Eye (tissue), 1 donor: ENCODE measurements around the gene MPZL3.
"Not testable (repeated sequence)": the region's sequence is repeated elsewhere in the genome, so short reads cannot be mapped to it uniquely, and the experiment has no call there.

Experiments
- DNase-seq: peaks from one replicate; pipeline ENCODE4 v3.0.0-alpha.2; 2015

The MPZL3 gene

DNA sequence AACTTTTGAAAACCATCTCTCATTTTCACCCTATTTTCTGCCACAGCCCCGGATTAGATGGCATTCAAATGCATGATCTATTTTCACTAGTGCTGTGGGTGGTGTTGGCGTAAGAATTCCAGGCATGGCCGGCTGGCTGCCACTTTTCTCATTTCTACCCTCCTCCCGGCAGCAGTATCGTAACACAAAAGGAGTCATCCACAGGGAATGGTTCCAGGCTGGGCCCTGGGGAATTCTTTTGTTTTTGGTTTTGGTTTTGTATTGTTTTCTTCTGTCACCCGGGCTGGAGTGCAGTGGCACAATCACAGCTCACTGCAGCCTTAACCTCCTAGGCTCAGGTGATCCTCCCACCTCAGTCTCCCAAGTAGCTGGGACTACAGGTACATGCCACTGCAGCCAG lies 41.2 kb downstream of the MPZL3 start:
- no peak for DNase-seq

DNA sequence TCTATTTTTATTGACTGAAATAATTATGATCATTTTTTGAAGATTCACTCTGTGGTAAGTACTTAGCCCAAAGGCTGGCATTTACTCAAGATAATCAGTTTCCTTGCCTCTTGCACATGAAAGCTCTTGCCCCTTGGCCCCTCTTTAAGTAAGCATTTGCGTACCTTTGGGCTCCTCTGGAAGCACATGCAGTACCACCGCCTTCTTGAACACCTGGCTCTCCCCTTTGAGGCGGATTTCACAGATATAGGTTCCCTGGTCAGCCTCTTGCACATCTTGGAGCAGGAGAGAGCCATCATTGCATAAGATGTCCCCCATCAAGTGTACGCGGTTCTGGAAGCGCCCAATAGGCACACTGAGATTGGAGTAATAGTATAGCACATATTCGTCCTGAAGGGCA lies 41.8 kb downstream of the MPZL3 start:
- no peak for DNase-seq

DNA sequence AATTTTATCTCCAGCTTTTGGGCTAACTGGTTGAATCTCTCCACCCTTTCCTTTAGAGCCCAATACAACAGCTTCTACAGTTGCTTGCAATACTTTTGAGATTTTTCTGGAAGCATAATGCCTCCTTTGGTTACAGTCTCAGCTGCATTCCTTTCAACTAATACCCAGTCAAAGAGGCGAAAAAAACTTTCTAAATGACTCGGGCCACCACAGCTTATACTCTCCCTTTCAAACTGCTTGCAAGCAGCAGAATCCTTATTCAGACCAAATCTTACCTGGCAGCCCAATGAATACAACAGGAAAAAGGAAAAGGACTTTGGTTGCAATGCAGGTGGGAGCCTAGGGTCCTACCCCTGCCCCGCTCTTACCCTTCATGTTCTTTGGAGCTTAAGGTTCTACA lies 43.1 kb downstream of the MPZL3 start:
- DNase-seq: no peak

DNA sequence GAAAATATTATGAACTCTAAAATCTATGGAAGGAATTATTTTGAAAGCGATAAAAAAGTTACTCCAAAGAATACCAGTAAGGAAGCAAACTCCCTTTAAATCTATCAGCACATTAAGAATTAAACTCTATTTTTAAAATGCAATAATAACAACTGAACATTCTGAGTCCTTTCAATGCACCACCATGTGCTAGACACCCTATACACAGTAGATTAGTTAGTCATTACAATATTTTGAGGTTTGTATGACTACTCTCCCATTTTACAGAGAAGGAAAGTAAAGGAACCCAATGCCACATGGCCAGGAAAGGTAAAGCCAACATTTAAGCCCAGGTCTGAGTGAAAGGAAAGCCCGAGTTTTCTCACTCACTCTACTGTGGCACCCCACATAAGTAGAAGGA lies 45.1 kb downstream of the MPZL3 start:
- no peak for DNase-seq

DNA sequence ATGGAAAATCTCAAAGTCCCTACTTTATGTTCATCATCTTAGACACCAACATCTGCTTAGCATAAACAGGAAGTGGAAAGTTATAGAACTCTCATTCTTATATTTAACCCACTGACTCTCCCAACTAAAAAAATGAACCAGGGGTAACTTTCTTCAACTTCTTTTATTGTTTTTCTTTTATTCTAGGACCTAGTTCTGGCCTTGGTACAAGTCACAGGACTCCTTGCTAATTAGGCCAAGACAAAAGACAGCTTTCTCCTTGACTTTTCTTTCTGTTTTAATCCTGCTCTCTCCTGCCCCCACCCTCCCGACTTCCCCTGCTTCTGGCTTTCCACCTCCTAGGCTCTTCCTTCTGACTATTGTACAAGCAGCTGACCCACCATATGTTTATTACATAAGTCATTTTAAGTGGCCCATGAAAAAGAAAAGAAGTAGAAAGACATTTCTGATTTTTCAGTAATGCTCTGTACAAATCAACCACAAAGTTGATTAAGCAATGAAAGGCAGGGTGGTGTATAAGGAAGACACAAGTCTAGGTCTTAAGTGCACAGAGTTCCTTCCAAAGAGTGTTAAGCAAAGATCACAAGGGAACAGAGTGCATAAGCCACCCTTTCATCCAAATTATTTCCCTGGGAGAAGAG lies 45.7 kb downstream of the MPZL3 start:
- DNase-seq: no peak

DNA sequence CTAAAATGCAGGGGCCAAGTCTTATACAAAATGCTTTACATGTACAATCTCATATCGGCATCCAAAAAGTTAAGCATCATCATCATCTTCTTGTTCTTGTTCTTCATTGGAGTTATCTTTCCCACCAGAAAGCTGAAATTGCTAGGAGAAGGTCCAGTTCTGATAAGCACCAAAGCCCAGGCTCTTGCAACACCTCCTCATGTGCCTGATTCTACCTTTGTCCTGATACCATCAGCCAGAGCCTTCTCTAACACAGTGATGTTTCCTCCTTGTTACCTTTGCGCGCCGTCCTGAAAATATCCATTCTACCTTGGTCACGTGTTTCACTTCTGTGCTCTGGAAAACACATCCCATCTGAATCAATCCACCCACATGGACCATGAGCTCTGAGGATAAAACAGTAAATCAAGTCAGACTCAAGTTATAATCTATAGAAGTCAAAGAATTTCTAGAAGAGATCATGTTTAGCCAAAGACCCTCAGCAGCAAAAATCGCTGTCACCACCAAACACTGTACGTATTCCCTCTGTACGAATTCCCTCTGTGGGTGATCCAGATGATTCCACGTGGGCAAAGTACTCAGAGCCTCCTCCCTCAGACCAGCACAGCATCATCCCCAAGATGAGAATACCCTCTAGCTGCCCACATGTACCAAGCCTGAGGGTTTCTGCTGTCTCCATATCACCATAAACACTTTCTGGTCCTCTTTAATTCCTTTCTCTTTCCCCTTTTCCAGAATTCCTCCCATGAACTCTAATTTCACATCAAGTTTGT lies 46.4 kb downstream of the MPZL3 start:
- DNase-seq: no peak

DNA sequence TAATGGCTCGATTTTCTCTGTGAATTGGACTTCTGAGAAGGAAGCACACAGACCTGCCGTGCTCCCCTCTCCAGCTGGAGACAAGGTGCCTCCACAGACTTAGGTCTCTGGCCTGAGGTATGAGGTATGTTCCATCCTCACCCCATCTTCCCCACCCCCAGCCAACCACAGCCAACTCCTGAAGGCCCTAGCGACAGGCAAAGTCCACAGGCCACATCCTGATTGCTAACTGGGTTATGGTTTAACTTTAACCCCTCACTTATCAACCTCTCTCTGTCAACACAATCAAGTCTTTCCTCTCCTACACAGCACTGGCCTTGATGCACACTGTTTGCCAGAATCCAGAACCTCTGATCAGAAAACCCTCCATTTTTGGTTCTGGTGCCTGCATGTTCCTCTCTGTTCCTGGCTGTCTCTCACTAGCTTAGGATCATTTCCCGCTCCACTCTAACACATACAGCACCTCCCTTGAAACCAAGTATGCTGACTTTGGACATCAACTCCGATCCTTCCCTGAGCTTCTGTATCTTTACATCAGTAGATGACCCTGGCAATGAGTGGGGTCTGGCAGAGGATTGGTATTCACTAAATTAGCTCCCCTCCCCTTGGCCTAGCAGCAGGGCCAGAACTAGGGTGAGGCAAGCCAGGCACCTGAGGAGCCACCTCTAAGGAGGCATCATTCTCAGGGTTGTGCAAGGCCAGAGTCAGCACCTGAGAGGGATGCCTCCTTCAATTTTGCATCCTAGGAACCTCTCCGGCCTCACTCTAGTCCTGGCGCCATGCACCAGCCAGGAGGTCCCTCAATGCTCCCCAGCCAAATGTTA lies 49.4 kb downstream of the MPZL3 start:
- no peak for DNase-seq

DNA sequence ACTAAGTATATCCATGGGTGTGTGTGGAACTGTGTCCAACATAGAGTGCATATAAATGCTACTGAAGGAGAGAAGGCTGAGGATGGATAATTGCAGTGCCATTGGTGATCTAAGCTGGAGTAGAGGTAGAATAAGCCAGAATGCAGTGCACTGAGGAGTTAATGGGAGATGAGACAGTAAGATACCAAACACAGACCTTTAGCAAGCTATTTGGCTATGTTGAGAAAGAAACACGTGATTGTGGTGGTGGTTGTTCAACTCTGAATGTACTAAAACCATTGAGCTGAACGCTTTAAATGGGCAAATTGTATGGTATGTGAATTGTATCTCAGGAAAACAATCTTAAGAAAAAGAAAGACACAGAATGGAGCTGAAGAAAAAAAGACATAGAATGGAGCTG lies 50.2 kb downstream of the MPZL3 start:
- DNase-seq: no peak

DNA sequence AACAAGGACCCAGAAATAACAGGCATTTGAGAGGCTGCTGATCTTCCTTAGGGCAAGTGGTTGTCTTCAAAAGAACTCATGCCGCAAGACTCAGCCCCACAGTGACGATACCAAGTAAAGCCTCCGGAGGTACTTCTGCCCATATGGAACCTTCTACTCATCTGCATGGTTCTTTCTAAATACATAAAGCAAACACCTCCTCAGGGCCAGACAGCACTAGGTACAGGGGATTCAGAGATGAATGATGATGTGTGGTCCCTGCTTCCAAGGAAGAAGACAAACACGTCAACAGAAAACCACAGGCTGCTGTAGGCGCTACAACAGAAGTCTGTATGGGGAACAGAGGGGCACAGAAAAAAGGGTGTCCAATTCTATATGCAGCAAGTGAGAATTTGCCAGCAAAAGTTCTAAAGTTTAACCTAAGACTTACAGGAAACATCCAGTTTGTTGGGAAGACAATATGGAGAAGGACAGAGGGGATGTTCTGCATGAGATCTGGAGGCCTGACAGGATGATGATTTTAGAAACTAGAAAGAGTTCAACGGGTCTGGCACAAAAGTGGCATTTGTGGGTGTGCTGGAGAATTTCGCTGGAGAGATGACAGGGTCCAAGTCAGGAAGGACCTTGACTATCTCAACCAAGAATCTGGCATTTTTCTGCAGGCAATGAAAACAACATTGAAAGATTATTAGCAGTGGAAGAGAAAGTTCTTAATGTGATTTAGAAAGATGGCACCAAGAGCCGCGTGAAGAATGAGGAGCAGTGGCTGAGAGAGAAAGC lies 51.1 kb downstream of the MPZL3 start:
- no peak for DNase-seq

DNA sequence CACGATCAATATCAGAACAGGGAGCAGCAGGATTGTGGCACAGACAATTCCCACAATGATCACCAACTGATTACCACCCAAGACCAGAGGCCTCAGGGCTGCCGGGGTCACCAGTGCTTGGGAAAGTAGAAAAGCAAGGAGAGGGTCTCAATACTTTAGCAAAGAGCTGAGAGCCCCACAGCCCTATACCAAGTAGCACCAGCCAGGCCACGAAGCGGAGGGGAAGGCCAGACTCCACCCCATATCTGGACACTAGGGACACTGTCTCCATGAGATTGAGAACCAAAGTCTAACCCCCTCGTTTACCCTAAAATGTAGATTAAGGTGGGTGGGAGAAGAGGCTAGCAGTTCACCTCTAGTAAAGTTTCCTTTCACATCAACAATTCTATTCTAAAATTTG lies 51.7 kb downstream of the MPZL3 start:
- DNase-seq: no peak

DNA sequence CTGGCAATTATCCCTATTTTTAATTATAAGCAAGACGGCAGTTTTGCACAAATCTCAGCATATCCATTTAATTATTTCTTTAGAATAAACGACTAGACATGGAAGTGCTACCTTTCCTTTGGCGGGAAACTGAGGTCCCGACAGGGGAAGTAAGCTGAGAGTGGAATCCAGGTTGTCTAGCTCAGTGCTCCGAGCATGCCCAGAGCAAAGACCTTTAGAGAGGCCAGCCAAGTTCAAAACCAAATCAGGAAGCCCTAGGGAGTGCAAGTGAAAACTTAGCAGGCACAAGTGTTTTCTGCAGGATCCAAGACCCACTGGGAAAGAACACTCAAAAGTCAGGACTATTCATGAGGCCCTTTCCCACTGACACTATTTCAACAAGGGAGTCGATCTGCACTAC lies 53.0 kb downstream of the MPZL3 start:
- no peak for DNase-seq

DNA sequence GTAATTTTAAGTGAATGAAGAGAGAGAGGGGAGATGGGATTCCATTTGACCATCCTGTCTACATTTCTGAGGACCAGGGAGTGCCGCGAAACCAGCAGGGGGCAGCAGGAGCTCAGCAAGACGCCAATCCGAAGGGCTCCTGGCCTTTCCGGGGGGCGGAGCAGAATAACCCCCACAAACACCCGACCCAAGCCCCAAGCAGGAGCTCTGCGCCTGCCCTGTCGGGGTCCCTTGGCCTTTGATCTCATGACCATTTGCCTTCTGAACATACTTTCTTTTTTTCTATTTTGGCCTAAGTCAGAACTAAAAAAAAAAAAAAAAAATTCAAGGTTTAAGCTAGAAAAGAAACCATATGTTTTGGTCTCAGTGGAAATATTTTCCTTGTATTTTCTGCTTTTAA lies 53.8 kb downstream of the MPZL3 start:
- peak; percentile 83 for DNase-seq

DNA sequence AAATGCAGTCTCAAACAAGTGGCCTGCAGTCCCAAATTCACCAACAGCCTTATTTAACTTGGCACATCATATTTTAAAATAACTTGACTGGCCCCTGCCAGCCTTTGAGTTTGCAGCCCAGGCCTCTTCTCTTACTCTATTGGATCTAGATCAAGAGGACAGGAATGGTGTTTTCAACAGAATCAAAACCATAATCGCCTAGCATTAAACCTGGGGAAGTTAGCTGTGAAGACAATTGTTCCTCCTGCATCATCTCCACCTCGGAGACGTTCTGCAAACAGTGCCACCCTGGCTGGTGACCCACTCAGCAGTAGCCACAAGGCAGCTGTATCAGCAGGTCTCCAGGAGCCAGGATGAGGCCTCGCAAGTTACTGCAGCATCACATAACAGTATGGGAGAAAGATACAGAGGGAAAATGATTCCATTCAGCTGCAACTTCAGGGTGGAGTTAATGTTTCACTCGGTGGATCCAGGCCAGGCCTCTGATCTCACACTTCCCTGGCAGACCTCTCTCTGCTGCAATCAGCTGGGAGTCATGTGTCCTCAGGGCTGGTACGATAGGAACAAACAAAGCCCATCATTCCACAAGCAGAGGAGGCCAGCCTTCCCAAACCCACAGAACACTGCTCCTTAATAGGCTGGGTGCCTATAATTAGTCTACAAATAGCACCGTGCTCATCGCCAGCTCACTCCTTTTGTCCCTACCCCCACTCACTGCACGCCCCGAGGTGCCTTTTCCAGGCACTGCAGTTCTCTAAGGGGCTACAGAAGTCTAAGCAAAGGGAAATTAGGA lies 57.1 kb downstream of the MPZL3 start:
- DNase-seq: peak; percentile 67

DNA sequence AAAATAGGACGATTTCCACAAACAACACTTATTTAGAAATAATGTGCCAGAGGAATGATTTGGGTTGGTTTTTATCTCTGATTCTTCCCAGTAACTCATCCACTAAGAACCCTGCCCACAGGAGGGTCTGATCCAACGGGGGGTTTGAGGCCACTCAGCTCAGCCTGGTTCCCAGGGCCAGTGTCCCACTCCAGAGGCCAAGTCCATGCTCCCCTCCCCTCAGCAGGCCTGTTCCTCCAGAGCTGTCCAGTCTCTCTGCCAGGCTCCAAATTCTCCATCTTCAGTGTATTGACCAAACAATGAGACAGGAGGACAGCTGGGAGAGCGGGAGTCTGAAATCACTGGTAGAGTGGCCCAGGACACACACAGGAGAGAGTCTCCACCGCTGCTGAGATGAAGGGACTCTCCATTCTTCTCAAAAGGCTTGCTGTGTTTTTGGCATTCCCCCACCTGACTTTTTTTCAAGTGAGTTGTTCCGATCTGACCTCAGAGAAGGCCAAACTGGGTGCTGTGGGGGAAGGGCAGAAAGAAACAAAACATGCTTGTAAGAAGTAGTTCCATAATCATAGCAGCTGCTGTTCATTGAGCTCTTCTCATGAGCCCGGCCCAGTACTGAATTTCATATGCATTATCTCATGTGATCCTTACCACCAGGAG lies 58.1 kb downstream of the MPZL3 start:
- DNase-seq: no peak

DNA sequence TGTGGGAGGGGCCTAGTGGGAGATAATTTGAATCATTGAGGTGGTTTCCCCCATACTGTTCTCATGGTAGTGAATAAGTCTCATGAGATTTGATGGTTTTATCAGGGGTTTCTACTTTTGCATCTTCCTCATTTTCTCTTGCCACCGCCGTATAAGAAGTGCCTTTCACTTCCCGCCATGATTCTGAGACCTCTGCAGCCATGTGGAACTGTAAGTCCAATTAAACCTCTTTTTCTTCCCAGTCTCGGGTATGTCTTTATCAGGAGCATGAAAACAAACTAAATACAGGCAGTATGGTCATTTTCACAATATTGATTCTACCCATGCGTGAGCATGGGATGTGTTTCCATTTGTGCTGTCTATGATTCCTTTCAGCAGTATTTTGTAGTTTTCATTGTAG lies 59.3 kb downstream of the MPZL3 start:
- not testable (repeated sequence) for DNase-seq

DNA sequence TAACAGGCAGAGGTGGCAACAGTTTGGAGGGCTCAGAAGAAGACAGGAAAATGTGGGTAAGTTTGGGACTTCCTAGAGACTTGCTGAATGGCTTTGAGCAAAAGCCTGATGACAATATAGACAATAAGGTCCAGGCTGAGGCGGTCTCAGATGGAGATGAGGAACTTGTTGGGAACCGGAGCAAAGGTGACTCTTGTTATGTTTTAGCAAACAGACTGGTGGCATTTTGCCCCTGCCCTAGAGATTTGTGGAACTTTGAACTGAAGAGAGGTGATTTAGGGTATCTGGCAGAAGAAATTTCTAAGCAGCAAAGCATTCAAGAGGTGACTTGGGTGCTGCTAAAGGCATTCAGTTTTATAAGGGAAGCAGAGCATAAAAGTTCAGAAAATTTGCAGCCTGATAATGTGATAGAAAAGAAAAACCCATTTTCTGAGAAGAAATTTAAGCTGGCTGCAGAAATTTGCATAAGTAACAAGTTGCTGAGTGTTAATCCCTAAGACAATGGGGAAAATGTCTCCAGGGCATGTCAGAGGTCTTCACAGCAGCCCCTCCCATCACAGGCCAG lies 61.1 kb downstream of the MPZL3 start:
- DNase-seq: not testable (repeated sequence)

DNA sequence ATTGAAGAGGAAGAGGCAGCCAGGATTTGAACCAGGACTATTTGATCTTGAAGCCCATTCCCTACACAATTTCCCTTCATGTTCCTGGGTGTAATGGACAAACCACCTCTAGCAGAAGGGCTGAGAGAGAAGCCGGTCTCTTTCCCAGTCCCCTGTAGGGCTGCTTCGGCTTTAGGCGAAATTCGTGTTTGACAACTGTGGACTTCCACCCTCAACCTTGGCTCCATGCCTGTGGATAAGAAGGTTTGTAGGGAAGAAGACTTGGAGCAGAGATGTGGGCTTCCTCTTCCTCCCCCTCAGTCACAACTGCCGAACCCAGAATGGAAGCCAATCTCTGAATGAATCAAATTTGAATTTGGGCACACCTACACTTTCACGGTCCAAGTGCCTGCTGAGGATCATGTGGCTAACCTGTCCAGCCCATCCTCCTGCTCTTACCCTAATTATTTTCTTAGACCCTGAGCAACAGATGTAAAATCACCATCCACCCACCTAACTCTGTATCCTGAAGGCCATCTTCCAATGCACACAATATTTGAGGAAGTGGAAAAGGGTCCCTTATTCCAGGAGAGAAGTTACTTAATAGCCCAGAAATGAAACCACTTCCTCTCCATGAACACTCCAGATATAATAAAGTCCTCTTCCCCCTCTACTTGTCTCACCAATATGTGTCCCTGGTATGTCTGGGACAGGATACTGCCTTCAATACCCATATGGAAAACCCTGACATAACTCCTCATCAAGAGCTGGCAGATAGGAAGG lies 65.6 kb downstream of the MPZL3 start:
- no peak for DNase-seq

DNA sequence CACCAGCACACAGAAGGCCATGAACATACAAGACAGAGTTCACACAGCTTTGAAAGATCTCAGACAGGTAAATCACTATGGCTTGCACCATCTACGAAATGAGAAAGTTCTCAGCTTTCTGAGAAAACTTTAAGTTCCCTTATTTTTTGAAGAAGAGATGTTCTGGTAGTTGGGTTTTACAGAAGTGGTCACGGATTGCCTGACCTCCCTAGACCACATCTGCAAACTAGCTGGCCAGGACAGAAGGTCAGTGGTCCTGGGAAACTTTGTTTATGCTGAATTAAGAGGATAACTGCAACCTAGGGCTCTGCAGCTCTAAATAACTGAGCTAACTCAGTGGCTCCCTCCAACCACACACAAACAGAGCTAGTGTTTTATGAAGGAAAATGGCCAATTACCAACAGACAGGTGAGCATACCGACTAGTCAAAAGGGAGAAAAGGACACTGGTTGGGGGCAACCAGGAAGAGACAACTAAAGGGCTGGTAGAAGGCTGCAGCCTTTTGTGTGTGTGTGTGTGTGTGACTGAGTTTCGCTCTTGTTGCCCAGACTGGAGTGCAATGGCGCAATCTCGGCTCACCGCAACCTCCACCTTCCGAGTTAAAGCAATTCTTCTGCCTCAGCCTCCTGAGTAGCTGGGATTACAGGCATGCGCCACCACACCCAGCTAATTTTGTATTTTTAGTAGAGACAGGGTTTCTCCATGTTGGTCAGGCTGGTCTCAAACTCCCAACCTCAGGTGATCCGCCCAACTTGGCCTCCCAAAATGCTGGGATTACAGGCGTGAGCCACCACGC lies 67.2 kb downstream of the MPZL3 start:
- no peak for DNase-seq

DNA sequence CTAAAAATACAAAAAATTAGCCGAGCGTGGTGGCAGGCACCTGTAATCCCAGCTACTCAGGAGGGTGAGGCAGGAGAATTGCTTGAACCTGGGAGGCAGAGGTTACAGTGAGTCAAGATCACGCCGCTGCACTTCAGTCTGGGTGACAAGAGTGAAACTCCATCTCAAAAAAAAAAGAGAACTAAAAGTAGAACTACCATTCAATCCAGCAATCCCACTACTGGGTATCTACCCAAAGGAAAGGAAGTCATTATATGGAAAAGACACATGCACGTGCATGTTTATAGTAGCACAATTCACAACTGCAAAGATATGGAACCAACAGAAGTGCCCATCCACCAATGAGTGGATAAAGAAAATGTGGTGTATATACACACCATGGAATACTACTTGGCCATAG lies 68.5 kb downstream of the MPZL3 start:
- DNase-seq: not testable (repeated sequence)

DNA sequence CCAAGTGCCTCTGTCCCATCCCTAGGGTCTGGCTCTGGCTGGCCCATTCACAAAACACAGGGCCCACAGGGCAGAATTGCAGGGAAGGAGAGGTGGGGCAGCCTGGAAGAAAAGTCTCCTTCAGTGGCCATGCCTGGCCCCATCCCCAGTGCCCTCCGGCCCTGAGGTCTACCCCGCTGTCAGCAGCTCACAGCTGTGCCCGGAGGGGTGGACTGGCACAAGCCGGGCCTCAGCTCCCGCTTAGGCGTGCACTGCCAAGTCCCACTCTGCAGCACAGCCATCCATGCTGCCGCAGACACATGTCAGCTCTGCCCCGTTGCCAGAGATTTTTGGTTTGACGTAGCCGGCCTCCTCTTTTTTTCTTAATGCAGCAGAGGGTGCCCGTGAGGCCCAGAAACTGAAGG lies 71.9 kb downstream of the MPZL3 start:
- peak; percentile 93 for DNase-seq
